Effector CD4-positive, alpha-beta T cell (primary cell): ENCODE results near the gene EHD3.

Source experiments
- DNase-seq: peaks from one replicate; pipeline ENCODE4 v3.0.0-alpha.2; 2020

The EHD3 gene

GRCh38 chr2:31213601-31214443, 20.1 kb upstream of the EHD3 start:
- DNase-seq = no peak

- DNase-seq = no peak
These were observed 19.5 kb upstream of the EHD3 start for GRCh38 chr2:31214444-31214915.

GRCh38 chr2:31216734-31217133, 17.2 kb upstream of the EHD3 start:
- no peak for DNase-seq

GRCh38 chr2:31217465-31218200, 16.3 kb upstream of the EHD3 start, which contains the start of gene CAPN14:
Gene CAPN14 (minus strand): TSS chr2:31217515. CDS start chr2:31205447, 12,068 bp downstream.
- DNase-seq = no peak

GRCh38 chr2:31219131-31219969, 14.6 kb upstream of the EHD3 start:
- DNase-seq = no peak

- DNase-seq = no peak
These were observed 12.4 kb upstream of the EHD3 start for GRCh38 chr2:31221544-31221943.

- no peak for DNase-seq
These were observed 11.9 kb upstream of the EHD3 start for GRCh38 chr2:31222071-31222470.

- DNase-seq = no peak
These were observed 10.9 kb upstream of the EHD3 start for GRCh38 chr2:31223026-31223425.

GRCh38 chr2:31223749-31224148, 10.2 kb upstream of the EHD3 start:
- no peak for DNase-seq

GRCh38 chr2:31226266-31226665, 7.7 kb upstream of the EHD3 start:
- no peak for DNase-seq

GRCh38 chr2:31227110-31227509, 6.8 kb upstream of the EHD3 start:
- no peak for DNase-seq

GRCh38 chr2:31227711-31228125, 6.2 kb upstream of the EHD3 start:
- no peak for DNase-seq

GRCh38 chr2:31228717-31229116, 5.2 kb upstream of the EHD3 start:
- no peak for DNase-seq

GRCh38 chr2:31230751-31231150, 3.2 kb upstream of the EHD3 start:
- DNase-seq = no peak

- DNase-seq = no peak
These were observed 2.2 kb upstream of the EHD3 start for GRCh38 chr2:31231571-31232302.

- DNase-seq = no peak
These were observed 1.4 kb upstream of the EHD3 start for GRCh38 chr2:31232586-31232985.

GRCh38 chr2:31233231-31233630, 721 bp upstream of the EHD3 start:
- DNase-seq = no peak

- no peak for DNase-seq
These were observed 941 bp downstream of the EHD3 start for GRCh38 chr2:31234683-31235503.

- DNase-seq = no peak
These were observed 1.6 kb downstream of the EHD3 start for GRCh38 chr2:31235504-31235902.

- DNase-seq = no peak
These were observed 2.7 kb downstream of the EHD3 start for GRCh38 chr2:31236433-31237205.
